Stimulated activated CD4-positive, alpha-beta T cell treated with anti-CD3 and anti-CD28 coated beads, Interleukin-15, amount 100 ng/mL, for 24 hours (primary cell): ENCODE data around the gene PRR5L.

Source experiments
- DNase-seq: peaks from one replicate; pipeline ENCODE4 v3.0.0-alpha.2; 2020

PRR5L gene

DNA sequence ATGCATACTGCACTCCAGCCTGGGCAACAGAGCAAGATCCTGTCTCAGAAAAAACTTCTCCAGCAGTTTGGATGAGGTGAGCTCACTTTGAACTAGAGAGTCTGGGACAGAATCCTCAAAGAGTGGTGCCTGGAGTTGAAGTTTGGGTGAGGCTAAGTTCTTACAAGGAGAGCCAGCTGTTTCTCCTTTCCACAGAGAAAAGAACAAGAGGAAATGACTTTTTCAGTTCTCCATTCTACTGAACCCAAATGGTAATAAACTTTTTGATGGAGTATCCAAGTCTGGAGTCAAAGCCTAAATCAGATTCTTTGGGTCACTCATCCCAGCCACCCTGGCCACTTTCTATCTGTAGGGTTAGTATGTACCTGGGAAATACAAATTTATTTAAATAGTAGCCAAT is 111.3 kb downstream of the PRR5L start:
- DNase-seq: no peak

DNA sequence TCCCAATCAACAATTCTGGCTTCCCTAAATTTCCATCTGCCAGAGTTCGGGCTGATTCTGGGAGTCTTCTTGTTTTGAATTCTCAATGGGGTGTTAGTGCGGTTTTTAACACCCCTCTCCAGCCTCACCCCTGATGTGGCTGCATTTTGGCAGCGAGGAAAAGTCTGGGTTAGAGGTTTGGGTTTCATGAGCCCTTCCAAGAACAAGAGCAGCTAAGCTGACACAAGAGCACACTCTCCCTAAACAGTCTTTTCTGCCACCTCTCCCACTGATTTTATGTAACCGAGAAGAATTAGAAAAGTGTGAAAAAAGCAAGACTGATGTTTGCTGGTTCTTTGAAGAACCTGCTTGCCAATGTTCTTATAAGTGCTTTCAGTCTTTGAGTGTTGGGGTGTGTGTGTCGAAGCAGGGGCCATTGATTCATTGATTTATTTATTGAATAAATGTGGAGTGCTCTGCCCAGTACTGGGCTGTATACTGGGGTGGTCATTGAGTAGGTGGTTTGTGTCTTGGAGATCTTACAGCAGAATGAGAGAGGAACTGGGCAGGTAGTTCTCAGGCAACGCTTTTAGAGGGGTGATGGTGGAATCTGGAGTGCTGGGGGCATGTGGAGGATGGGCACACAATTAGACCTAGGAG is 112.5 kb downstream of the PRR5L start:
- DNase-seq: no peak

DNA sequence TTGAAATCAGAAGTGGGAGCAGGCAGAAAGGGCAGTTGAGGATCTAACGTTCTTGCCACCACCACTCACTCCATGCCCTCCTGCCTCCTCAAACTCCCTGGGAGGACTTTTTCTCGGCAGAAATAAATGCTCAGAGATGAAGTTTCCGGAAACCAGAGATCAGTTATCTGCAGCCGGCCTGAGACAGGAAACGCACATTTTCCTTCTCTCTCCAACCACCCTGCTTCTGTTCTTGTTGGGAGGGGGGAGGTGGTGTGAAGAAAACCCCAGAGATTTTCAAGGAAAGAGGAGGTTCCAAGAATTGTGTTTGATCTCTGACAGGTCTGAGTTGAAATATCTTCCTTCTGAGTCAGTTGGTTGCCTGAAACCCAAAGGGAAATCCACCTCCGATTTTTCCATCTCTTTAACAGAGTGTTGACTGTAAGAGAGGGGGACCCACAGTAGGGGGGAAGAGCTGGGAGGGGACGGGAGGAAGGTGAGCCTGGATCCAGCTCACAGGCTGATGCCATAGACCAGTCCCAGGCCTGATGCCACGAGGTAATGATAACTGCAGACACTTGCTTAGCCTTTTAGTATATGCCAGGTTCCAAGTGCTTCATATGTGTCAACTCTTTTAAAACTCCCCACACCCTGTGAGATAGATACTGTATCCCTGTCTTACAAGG is 113.2 kb downstream of the PRR5L start:
- DNase-seq: peak; percentile 53

DNA sequence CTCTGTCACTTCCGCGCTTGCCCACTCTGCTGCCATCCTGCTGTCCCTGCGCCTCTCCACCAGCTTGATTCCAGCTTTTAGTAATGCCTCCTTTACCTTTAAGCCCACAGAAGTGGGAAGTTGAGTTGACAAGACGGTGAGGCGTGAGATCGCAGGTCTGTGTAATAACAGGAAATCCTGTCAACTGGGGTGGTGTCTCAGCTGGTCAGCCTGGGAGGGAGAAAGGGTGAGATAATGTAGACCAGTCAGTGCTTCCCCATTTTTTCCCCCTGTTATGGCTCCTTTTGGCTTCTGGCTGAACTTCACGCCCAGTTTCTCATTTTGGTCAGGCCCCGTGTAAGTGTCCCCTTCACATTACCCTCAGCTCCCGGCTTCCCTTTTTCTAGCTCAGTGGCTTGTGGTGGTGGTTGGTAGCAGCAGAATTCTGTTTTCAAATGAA is 115.1 kb downstream of the PRR5L start:
- peak; percentile 13 for DNase-seq

DNA sequence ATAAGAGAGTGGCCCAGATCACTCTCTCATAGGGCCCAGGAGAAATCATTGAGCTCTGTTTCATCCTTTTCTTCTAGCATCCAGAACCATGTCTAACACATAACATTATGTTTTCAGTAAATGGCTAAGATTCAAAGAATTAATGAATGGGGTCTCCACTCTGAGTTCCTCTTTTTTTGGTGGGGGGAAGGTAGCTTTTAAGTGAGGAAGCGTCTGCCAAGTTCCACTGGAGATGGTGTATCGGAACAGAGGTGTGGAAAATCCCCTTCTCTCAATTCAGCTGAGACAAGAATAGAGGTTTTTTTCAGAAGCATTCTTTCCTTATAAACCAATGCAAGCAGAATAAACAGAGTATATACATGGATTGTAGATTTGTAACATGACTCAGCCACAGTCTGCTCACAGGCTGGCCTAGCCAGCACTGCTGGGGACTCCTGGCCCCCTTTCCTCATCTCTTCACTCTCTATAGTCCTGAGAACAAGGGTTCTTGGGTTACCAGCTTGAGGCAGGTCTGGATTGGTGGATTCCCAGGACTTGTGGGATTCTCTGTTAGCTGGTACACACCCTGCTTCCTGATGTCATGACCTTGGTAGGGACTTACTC is 116.8 kb downstream of the PRR5L start:
- DNase-seq: no peak

DNA sequence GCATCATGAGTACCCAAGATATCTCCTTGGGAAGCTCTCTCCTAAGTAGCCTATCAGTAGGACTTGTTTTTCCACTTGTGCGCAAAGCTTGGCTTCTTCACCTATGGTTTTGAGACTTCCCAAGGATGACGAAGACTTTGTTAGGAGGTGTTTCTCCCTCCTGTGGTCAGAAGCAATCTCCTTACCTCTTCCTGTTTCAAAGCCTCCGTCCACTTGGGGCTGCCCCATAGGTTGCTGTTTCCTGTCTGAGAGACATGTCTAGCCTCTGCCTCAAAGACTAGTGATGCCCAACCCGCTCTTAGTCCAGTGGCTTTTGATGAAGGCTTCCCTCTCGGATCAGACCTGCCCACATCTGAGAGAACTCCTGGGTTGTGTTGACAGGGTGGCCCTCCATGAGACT is 121.1 kb downstream of the PRR5L start:
- DNase-seq: no peak

DNA sequence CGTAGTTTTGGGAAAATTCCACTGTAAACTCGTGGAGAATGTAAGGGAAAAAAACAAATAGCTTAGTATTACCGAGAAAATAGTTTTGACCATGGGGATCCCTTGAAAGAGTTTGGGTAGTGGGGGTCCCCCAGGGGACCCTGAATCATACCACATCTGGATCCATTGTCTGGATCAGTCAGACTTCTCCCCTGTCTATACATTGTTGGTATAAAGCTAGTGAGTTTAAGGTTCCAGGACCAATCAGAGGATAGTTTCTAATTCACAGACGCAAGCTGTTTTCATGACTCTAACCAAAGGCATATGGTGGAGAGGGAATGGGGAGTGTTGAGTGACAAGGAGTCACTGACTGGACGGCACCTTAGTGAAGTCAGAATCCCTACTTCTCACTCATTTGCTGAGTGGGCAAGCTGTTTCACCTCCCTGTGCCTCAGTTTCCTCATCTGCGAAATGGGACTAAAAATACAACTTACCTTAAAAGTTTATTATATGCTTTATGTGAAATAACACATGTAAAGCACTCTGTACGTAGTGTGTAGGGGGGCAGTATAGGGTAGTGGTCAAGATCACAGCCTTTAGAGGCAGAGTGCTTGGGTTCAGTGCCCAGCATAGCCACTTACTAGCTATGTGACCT is 123.8 kb downstream of the PRR5L start:
- DNase-seq: no peak

DNA sequence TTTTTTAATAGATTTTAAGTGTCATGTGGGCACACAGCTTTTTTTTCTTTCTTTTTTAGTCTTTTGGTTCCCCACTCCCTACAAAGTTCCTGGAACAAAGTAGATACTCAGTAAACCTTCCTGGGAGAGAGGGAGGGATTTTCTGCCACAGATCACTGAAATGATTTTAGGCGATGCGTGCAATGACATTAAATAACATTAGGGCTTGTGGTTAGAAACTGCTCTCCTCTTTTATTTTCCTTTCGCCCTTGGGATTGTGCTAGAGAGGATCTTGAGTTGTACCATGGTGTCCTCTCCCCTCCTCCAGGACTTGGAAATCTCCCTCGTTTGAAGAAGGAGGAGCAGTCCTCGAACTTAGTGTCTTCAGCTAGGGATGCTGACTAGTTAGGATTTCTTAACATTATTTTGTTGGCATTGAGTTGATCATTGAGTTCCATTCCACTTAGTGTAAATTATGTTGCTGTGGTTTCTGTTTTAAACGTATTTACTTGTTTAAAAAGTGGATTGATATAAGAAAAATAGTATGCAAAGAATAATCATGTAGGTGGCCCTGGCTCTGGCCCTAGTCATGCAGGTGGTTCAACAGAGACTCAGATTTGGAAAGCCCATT is 125.6 kb downstream of the PRR5L start:
- DNase-seq: no peak

DNA sequence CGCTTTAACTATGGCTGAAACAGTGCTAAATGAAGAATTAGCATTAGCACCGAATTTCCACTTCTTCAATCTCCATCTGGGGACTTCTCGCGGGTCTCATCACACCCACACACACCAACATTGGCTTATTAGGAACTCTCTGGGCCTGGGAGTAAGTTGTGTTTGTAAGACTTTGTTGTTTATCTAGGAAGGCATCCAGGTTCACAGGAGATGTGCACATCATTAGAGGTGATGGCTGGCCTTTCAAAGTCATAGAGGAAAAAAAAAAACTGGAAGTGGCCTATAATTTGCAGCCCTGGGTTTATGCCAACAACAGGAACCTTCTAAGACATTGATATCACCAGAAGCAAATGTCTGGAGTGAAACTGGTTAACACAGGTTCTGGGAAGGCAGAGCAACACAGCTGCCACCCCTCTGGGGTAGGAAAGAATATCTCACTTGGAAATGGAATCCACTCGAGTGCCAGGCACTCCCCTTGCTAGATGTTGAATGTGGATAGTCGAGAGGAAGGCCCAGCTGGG is 129.5 kb downstream of the PRR5L start:
- no peak for DNase-seq

DNA sequence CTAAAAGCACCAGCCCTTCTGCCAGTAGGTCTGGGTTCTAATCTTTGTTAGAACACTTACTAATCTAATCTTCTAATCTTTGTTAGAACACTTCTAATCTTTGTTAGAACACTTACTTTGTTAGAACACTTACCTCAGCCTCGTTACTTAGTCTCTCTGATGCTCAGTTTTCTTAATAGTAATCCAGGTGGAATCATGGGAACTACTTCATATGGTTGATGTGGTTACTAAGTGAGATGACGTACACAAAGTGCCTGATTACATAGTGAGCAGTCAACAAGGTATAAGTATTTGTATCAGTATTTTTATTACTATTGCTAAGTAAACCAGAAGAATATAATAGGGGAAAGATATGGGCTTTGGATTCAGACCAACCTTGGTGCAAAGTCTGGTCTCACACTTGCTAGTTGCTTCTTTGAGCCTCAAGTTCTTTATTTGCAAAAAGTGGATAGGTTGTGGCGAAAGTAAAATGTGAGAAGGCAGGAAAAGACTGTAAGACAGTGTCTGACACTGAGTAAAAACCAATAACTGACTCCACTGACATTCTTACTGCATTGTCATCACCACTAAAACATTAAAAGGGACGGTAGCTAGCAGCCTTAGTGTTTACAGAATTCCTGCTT is 130.2 kb downstream of the PRR5L start:
- DNase-seq: no peak

DNA sequence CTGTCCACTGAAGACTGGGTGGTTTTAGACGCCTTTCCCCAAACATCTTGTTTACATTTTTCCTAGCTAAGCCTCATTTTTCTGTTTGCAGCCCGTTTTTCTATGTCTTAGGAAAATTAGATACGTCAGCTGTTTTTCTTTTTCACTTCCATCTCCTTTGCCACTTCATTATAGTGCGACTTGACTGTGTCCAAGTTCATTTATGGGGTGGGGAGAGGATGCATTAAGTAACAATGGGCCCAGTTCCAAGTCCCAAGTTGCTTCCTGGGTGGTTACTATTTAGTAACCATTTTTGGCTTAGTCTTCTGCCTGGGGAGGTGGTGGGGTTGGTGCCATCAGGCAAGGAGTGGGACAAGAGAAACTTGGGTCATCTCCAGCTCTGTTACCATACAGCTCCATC is 131.0 kb downstream of the PRR5L start:
- DNase-seq: no peak

DNA sequence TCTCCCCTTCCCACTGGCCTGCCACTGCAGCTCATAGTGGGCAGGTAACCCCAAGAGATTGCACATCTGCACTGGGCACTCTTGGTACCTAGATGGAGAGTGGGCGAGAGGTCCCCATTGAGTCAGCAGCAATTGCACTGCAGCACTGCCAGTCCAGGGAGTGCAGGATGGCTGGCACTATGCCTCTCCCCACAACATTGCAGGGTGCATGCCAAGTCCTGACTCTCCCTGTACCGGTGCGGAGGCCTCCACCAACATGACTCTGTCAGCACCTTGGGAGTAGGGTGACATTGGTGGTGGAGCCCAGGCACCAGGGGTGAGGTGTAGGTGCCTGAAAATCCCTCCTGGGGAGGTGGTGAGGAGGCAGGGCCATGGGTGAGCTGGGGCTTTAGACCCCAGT is 131.8 kb downstream of the PRR5L start:
- DNase-seq: no peak

DNA sequence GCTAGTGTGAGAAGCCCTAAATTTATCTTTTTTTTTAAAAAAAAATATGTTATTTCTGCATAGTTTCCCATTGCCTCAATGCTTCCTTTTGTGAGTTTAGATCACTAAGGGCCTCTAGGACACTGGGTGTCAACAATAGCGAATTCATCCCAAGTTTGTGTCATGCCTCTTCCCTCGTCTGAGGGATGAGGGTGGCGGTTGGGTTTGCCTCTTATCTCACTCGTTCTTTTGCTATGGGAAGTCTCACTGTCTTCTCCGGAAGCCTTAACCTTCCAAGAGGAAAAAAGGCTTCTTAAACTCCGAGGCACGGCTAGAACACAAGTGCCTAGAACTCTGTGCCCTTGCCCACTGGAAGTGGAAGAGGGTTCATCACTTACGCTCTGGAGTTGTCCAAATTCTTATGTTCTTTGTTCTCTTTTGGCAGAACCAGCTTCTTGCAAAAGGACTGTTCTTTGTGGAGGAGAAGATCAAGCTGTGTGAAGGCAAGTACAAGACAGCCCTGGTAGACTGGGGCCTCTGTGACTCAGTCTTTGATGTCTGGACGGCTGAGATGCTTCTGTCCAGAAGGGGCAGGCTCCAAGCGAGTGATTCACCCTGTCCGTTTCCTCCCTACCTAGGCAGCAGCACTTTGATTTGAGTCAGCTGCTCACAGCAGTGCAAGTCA is 135.5 kb downstream of the PRR5L start:
- DNase-seq: peak; percentile 49

DNA sequence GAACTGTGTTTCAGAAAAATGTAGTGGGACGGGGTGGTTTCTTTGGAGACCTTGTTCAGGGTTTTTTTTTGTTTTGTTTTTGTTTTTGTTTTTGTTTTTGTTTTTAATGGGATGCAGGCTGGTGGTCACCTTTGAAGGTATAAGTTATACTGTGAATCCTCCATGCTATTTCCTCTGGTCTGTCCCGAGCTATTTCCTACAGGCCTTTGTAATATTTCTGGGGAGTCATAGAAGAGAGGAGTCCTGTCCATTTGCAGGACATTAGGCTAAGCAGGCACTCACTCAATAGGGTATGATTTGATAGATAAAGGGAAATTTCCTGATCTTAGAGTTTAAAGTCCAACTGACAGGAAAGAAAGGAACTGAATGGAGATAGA is 136.0 kb downstream of the PRR5L start:
- no peak for DNase-seq

DNA sequence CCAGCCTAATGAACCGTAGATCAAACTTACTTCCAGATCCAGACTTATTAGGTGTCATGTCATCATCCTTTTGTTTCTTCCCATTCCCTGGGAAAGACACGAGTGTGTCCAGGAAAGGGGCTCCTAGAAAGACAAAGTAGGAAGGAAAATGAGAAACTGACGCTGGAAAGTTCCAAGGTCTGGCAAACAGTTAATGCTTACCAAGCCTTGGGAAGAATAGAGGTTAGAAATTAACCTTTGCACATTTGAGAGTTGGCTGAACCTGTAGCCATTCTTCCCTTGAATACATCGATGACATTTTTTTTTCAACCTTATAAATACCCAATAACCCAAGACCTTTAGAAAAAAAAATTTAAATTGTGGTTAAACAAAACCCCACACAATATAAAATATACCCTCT is 136.7 kb downstream of the PRR5L start:
- no peak for DNase-seq

DNA sequence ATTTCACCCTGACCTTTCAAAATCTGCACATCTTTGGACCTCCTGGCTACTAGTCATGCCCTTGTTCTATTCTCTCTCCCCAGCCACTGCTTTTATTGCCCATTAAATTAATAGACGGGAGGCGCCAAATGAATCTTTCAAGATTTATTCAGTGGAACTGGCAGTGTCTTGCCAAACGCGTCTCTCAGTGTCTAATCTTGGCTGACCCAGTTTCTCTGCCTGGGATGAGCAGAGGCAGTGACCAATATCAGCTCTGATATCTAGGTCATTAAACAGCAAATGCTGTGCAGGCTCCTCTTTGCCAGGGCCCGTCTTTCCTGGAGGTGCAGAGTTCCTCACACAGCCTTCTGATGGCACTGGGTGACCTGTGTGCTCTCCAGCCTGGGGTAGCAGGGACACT is 140.0 kb downstream of the PRR5L start:
- no peak for DNase-seq

DNA sequence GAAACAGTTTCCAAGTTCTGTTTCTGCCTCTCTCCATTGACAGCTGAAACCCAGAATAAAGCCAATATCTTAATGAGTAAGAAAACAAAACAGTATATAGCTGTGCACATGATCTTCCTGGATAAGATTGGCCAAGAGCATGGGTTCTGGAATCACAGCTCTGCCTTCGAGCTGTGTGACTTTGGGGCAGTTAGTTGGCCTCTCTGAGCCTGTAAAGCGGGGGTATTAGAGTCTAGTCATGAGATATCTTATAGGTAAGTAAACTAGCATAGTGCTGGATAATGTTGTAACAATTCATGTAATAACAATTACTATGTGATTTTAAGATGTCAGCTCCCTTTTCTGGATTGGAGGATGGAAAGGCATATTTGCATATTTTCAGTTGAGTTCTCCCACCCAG is 140.5 kb downstream of the PRR5L start:
- DNase-seq: no peak

DNA sequence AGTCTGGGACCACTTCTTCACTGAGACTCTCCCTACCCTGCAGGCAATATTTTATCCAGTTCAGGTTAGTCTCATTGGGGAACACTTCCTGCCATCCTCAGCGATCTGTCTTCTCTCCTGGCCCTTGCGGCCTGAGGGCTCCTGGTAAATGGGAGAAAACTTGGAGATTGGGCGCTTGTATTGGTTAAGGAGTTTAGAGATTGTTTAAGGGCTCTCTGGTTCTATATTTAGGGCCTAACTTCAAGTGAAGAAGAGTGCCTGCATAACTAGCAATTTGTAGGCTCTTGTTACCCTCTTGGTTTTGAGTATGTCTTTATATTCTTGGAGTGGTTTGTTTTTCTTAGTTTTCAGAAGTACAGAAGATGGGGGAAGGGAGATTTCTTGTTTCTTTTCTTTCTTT is 141.3 kb downstream of the PRR5L start:
- no peak for DNase-seq

DNA sequence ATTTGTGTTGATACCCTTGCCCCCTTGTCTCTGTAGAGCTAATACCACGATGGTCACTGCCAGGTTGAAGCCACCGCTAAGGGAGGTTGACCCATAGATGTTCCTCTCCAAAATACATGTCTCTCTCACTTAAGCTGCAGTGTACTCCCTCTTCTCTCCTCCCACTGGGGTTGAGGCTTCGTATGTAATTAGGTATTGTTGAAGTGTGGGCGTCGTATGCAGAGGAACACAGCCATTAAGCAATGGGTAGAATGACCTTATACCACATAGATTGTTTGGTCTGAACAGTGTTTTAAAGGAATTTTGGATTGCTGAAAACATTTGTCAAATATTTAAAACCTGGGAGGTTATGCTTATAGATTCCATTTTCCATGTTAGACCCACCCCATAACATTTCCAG is 142.0 kb downstream of the PRR5L start:
- no peak for DNase-seq

DNA sequence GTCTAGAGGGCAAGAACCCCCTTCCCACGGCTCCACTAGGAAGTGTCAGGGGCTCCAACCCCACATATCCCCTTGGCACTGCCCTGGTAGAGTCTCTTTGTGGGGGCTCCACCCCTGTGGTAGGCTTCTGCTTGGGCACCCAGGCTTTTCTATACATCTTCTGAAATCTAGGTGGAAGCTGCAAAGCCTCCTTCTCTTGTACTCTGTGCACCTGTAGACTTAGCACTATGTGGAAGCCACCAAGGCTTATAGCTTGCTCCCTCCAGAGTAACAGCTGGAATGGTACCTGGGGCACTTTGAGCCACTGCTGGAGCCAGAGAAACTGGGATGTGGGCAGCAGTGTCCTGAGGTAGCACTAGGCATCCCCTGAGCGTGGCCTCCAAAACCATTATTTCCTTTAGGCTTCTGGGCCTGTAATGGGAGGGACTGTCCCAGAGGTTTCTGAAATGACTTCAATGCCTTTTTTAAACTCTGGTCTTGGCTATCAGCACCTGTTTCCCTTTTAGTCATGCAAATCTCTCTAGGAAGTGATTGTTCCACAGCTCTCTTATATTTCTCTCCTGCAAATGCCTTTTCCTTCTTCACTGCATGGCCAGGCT is 145.6 kb downstream of the PRR5L start:
- DNase-seq: peak; percentile 15

DNA sequence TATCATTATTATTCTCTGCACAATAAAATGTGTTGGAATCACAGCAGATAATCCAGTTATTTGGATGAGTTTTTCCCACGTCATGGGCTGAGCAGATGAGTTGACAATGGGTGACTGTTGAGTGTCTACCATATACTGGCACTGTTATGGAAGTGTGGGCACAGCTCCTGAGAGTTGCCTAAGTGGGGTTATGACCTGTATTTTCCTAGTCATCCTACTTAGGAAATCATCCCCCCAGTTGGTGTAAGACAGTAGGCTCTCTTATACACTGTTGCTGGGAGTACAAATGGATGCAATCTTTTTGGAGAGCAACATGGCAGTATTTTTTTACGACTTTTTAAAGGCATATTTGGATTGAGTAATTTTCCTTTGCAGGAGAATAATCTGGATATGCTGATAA is 147.6 kb downstream of the PRR5L start:
- no peak for DNase-seq

DNA sequence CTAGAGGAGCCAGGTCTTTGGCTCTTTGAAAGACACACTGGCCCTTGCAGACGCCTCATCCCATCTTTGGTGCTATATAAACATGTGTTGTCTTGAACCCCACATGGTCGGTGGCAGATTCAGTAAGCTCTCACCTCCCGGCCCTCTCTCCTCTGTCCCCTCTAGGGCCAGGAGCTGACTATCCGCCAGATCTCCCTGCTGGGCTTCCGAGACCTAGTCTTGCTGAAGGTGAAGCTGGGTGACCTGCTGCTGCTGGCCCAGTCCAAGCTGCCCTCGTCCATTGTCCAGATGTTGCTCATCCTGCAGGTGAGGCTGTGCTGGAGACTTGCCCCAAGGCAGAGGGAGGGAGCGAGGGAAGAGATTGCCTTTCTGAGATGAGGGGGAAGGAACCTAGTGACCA is 150.0 kb downstream of the PRR5L start:
- DNase-seq: no peak
